NCI-H748 (cell line): ENCODE data around the gene FAM53A.
"Not testable (repeated sequence)": the region's sequence is repeated elsewhere in the genome, so short reads cannot be mapped to it uniquely, and the experiment has no call there.

ENCODE experiments used
- DNase-seq: peaks from one replicate; lab custom pipeline; 2025; ENCODE audit not compliant: unreplicated experiment; lab: John Stamatoyannopoulos, UW

FAM53A gene

DNA sequence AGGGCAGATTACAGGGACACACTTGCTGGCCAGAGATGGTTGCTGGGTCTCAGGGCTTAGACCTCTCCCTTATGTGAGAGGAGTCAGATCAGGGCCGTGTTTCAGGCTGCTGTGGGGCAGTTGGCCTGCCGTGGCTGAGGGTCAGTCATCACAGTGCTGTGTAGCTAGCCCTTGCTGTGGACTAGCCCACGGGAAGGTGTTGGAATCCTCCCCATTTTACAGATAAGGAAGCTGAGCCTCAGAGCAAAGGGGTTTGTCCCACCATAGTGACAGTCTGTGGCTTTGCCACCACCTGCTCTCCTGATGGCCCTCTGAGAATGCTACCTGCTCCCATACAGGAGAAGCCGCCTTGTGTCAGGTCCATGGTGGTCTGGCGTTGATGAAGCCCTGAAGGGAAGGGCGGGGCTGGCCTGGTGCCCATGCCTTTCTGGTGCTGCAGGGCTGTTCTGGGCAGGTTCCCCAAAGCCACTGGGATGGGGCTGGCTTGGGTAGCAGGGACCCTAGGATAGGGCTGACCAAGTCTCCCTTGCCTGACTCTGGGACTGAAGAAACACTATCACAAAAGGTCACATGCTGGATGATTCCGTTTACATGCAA, 2.4 kb upstream of the FAM53A start:
- no peak for DNase-seq

DNA sequence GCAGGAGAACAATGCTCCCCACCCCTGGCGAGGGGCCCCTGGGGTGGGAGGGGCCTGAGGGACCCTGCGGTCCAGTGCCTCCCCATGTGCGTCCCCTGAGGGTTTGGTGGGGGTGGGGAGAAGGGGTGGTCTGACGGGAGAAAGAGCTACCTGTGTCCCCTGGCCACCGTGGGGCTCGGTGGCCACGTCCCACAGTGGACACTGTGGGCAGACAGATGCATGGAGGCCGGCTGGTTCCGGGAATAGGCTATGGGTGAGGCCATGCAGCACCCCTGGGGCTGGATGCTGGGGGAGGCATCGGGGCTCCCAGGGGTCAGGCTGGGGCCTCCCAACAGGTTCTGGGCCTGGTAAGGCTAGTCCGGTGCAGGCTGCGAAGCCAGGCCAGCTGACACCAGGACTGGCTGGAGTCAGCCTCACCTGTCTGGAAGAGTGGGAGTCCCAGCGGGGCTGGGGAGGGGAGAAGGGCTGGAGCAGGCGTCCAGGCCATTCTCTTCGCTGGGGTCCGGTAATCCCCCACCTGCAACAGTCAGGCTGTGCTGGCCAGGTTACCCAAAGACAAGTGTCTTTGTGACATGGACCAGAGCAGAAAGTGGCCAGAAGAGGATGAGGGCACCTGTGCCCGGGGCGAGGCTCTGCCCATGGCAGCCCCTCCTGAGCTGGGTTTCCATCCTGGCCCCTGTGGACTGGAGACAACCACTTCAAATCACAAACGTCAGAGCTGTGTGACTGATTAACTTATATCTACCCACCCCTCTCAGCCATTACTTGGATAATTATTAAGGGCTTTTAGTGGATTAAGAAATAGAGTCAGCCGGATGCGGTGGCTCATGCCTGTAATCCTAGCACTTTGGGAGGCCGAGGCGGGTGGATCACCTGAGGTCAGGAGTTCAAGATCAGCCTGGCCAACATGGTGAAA, 1.4 kb upstream of the FAM53A start:
- DNase-seq, result no peak

DNA sequence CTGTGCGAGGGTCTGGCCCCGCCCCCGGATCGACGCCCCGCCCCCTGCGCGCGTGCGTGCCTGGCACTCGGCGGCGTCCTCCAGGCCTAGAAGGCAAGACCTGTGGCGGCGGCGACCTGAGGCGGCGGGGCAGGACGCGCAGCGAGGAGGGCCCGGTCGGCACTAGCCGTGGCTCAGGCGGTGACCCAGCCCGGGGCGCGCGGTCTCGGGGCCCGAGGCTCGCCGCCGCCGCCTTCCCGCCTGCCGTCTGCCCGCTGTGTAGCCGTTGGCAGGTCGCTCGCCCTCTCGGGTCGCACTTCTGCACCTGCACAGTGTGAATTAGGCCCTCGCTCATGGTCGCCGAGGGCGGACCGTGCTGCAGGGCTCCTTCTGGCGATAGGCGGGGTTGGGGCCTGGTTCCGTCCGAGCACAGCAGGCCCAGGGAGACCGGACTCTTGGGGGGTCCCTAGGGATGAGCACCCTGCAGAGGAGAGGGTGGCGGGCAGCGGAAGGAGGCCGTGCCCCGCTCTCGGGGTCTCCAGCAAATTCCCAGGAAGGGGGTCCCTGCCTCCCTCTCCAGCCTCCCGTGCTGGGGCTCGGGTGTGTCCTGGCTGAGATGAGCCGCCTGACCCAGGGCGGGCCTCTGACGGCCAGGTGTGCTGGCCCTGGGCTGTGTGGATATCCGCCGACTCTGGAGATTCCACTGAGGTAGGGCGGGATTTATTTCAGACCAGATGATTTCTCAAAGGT, 557 bp upstream of the FAM53A start:
- no peak for DNase-seq

DNA sequence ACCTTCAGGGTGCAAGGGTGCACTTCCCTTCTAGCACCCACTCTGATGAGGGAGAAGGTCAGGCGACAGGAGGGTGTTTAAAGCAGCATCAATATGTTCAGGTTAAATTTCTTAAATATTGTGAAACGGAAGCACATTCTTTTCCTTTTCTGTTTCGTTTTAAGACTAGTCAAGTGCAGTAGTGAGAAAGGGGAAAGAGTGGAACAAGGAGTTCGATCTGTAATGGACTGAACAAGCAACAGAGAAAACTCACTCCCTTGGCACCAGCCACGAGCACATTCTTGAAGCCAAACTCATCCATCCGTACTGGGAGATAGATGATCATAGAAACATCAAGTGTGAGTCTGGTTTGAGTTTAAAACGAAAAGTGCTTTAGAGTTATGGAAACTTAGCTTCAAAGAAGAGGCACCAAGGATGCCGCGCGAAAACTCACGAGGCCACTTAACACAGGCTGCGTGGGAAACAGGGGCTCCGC, 815 bp downstream of the FAM53A start:
- no peak for DNase-seq

DNA sequence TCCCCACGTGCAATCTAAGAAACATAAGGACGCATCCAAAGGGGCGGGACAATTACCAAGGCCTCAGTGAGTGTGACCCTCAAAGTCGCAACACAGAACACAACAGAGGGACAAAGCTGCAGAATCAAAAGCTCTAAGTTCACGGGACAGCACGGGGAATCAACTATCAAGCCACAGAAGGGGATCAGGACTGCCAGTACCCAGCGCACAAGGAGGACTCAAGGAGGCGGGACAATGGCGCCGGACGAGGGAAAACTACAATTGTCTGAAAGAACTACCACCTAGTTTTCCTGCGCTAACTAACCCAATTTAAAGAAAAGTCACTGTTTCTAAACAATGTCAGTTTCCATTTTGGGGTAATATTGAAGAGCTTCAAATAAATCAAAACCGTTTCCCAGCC, 1.3 kb downstream of the FAM53A start:
- DNase-seq, result no peak

DNA sequence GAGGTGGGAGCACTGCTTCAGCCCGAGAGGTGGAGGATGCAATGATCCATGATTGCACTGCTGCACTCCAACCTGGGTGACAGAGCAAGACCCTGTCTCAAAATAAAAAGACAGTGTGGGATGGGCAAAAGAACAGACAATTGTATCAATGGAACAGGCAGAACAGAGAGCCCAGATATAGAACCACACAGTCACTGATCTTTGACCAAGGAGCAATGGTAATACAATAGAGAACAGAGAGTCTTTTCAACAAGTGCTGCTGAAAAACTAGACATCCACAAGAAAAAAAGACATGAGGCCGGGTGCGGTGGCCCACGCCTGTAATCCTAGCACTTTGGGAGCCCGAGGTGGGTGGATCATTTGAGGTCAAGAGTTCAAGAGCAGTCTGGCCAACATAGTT, 5.9 kb downstream of the FAM53A start:
- DNase-seq, result no peak

DNA sequence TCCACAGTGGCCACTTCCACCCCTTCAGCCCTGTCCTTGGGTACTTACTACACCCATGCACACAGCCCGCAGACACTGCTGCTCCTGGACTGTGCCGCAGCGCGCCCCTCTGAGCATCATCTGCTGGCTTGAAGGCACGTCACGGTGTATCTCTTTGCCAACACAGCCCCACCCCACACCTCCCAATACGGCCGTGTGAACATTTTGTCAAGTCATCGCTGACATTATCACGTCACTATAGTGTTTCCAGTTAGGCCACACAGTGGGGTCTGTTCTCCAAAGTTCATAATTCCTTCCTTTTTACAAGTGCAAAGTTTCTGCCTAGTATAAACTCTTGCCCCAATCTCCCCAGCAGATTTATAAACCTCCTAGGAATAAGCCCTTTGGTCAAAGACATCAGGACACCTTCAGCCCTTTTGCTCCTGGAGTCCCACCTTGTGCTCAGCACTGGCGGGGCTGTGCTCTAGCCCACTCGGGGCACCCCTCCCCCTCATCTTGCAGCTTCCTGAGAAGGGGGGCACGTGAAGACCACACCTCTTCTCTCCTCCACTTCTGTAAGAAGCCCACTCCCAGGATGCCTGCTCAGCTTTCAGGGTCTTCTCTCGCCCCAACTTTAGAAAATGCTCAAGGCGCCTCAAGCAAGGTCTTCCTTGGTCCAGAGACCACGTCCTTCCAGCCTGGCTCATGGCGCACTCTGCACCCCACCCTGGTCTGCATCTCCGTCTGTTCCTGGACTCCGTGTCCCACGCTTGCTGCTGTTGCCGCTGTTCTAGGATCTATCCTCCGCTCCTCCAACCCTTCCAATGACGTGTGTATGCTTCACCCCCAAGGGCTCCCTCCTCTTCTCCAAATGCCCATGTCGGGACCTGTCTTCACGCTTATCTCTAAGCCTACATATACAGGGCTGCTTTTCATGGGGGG, 7.2 kb downstream of the FAM53A start:
- no peak for DNase-seq

DNA sequence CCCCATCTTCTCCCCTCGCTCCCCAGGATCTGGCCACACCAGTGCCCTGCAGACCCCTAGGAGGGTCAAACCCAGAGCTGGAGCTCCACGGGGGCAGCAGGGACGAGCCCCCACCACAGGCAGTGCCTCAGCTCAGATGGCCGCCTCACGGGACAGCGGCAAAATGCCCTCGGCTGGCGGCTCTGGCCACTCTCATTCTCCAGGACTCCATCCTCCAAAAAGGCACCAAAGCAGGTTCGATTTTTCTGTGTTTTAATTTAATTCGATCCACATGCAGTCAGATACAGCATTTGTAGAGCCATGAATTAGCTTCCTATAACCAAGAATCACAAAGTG, 8.3 kb downstream of the FAM53A start:
- no peak for DNase-seq

DNA sequence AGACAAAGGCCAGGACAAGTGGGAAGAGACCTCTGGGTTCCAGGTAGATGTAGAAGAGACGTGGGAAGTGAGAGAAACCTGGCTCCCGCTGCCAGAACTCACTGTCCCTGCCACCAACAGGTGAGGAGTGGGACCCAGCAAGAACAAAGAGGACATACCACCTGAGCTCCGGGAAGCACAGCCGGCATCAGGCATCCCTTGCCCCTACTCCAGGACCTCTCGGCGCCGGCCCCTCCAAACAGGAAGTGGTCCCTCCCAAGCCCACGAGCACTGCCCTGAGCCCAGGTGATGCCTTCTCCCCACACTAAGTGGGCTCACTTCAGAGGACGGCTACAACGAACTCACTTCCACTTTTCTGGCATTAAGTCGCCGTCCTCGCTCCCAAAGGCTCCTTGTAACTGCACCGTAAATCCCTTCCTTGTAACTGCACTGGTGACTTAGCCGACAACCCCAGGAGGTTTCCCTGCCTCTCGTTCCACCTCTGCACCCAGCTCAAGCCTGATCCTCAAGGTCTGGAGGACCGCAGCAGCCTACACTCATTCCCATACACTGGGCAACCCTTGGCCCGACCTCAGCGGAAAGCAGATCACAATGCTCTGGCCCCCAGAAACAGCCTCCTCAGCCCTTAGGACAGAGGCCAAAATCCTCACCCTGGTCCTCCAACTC, 8.8 kb downstream of the FAM53A start:
- no peak for DNase-seq

DNA sequence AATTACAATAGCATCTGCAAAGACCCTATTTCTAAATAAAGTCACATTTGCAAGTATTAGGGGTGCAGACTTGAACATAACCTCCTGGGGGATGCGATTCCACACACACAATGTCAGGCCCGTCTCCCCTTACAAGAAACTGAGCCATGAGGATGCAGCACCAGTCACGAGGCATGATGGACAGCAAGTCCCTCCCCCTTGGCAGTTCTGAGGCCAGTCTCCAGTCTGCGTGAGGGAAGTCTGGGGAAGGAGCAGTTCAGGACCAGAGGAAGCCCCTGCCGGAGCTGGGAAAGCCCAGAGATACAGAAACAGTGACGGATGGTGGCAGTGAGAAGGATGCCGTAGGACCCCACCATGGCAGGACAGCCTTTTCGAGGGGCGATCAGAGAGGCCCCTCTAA, 9.4 kb downstream of the FAM53A start:
- DNase-seq, result no peak

DNA sequence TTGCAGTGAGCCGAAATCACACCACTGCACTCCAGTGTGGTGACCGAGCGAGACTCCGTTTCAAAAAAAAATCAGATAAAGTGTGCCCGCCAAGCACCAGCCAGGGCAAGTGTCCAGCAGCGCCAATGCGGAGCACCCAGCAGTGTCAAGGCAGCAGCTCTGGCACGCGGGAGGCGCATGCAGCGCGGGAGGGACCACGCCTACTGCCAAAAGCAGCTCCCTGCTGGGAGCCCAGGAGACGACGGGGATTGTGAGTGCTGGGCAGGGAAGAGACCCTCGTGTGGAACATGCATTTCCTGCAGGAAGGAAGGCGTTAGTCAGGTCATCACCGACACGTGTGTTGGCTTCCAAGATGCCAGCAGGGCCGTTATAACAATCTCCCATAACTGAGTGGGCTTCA, 10.4 kb downstream of the FAM53A start:
- DNase-seq, result no peak

DNA sequence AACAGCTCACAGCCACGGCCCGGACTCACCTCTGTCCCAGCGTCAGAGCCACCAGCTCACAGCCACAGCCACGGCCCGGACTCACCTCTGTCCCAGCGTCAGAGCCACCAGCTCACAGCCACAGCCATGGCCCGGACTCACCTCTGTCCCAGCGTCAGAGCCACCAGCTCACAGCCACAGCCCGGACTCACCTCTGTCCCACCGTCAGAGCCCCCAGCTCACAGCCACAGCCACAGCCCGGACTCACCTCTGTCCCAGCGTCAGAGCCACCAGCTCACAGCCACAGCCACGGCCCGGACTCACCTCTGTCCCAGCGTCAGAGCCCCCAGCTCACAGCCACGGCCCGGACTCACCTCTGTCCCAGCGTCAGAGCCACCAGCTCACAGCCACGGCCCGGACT, 13.1 kb downstream of the FAM53A start:
- DNase-seq, result not testable (repeated sequence)

DNA sequence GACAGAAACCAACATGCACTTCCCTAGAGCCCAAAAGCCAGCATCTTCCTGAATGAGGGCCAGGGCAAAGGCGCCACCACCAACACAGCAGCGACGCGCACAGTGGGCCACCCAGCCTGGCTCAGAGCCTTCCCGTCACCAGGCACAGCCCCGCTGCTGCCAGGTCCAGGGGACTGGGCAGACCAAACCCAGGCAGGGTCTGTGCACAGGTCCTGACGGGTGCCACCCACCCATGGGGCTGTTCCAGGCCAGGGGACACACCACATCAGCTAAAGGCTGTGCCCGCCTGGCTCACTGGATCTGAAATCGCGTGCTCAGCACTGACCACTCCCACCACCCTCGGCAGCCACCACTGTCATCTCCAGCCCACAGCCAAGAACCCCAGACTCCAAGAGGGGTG, 13.8 kb downstream of the FAM53A start:
- no peak for DNase-seq

DNA sequence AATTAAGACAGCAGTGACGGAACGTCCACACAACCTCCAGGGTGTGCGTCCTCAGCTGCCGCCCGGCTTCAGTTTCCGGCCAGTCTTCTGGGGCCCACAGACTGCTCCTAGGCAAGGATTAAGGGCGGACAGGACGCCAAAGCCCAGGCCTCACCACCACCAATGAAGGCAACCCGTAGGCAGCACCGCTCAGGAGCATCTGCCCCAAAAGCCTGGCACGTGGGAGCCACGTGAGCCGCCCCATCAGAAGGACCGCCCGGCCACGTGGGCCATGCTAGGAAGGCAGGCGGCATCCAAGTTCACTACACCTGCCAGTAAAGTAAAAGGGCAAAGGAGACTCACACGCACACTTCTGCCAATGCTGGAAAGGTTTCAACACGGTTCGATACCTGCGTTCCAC, 14.3 kb downstream of the FAM53A start:
- DNase-seq, result no peak

DNA sequence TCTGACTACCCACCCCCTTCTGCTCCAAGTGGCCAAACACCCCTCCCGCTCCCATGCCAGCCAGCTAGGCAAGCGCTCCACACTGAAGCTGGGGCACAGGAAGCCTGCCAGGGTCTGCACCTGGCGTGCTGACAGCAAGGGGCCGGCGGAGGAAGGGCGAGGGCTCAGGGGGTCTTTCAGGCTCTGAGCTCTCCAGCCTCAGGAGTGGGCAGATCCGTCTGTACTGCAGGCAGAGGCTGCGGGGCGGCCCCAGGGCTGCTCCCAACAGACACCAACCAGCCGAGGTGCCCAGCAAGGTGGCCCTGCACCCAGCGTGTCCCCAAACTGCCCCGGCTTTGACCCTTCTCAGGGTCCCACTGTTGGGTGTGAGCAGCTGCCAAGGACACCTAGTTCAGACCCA, 14.8 kb downstream of the FAM53A start:
- no peak for DNase-seq

DNA sequence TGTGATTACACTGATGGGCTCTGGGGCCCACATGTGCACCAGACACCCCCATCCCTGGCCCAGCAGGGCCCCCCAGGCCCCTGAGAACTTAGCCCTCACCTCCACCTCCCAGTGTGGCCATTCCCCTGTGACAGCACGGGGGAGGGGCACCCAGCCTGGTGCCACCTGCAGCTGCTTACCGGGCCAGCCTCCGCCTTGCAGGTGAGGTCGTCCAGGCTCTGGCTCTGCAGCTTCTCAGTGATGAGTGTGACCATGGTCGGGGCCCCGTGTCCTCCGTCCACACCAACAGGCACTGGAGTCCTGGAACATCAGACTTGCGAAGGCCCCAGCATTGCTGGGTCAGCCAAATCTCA, 15.6 kb downstream of the FAM53A start:
- DNase-seq, result no peak

DNA sequence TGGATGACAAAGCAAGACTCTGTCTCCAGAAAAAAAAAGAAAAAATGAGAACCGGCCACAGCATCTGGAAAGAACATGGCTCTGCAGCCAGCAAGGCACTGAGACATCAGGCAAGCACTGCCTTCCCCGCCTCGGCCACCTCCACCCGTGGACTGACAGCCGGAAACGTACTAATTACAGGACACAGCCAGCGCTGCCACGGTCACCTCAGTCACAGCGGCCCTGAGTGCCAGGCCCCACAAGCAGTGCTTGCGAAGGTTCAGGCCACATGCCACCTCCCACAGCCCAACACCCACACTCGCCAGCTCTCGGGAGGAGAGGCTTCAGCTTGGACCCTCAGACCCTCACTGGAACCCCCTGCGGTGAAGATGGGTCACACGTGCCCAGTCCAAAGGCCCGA, 16.8 kb downstream of the FAM53A start:
- no peak for DNase-seq

DNA sequence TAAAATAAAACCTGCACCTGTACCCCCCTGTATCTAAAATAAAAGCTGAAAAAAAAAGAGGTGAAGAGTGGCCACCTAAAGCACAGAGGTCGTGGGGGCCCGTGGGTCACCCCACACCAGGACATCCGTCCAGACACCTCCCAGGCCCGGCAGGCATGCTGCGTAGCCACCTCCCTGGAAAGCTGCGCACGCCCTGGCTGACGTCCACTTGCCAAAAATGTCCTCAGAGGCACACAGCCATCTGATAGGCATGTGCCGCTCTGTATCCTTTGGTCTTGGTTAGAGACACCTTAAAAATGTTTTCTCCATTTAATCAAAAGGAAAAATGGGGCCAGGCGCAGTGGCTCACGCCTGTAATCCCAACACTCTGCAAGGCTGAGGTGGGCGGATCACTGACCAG, 17.7 kb downstream of the FAM53A start:
- DNase-seq, result no peak

DNA sequence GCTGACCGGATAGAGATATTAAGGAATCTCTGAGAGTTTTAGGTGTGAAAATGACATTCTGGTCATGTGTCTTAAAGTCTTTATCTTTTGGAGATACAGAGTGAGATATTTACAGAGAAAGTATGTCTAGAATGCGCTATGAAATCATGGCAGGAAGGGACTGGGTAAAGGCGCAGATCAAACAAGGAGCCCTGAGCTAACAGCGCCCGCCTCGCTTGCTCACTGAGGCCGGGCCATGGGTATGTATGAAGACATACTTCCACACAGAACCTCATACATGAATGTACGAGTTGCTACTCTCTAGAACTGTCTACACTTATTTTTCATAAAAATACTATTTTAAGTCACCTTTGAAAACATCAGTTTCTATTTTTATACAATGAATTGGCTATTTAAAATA, 20.0 kb downstream of the FAM53A start:
- DNase-seq, result no peak

DNA sequence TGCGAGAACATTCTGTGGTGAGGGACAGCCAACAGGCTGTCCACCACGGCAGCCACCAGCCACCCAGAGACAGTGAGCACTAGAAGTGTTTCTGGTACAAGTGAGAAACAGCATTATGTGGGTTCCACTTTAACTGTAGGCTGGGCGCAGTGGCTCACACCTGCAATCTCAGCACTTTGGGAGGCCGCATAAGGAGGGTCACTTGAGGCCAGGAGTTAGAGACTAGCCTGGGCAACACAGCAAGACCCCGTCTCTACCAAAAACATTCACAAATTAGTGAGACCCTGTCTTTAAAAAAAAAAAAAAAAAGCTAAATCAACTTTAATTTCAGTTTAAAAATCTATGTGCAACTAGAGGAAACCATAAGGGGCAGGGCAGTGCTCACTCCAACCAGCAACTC, 20.6 kb downstream of the FAM53A start:
- DNase-seq, result no peak

DNA sequence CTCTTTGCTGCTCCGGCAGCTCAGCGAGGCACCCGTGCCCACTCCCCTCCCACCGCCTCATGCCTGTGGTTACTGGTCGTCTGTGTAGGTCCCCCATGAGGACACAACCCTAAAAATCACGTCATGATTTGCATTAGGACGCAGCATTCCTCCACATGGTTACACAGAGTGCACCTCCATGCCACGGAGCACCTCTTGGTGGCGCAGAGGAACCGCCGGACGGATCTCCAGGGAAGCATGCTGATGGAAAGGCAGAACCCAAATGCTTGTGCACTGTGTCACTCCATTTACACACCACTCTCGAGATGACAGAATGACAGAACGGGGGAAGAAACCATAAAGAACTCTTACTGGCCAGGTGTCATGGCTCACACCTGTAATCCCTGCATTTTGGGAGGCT, 22.4 kb downstream of the FAM53A start:
- DNase-seq, result no peak
